Endothelial cell of umbilical vein (primary cell): ENCODE measurements around the gene NQO1.

Source experiments
- EZH2 ChIP-seq: IDR thresholded peaks from 2 replicates; pipeline ENCODE4 v1.6.1; 2012; ENCODE audit warnings: borderline replicate concordance, low read depth, mild to moderate bottlenecking, moderate library complexity, low read length, inconsistent platforms; ENCODE audit not compliant: severe bottlenecking
- FOS ChIP-seq: IDR thresholded peaks from 2 replicates; pipeline ENCODE4 v1.6.1; 2011; ENCODE audit warnings: mild to moderate bottlenecking, low read length, moderate library complexity, borderline replicate concordance; ENCODE audit not compliant: insufficient read depth
- MYC ChIP-seq: IDR thresholded peaks from one replicate; pipeline ENCODE4 v1.6.1; 2011; ENCODE audit warnings: mild to moderate bottlenecking, low read depth, low read length
- POLR2A ChIP-seq: IDR thresholded peaks from 2 replicates; pipeline ENCODE4 v1.6.1; 2012; ENCODE audit warnings: low read depth, mild to moderate bottlenecking, control low read depth, low read length
- POLR2AphosphoS5 ChIP-seq: IDR thresholded peaks from 2 replicates; pipeline ENCODE4 v1.6.1; 2012; ENCODE audit warnings: low read depth, mild to moderate bottlenecking, control low read depth, low read length, moderate library complexity; ENCODE audit not compliant: insufficient read depth
- TF ChIP-seq, protein P1 (sequence below), 2 donors: IDR thresholded peaks; 1 replicate in 1 of 2; 2 replicates in 1 of 2; pipeline ENCODE4 v1.5.1; 2011; ENCODE audit warnings: low read length in 2 of 2, mild to moderate bottlenecking in 2 of 2, moderate library complexity in 2 of 2, control low read depth in 1 of 2, inconsistent platforms in 1 of 2, low read depth in 1 of 2; ENCODE audit not compliant: insufficient read depth in 1 of 2; ENCODE audit errors: extremely low read depth in 1 of 2

DNA sequence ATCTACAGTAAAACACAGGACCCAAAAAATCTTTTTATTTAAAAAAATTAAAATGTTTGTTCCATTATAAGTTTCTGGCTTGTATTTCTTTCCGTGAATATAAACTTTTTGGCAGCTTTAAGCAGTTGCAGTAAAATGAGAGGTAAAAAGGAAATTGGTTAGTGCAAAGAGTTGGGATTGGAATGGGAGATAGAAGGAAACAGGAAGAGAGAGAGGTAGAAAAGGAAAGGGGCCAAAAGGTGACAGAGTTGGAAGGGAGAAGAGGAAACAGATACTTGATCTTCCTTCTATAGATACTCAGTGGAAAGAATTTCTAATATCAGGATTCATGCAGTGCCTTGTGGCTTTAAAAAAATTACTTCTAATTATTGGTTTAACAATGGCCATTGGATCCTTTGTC lies 63.5 kb downstream of the NQO1 start:
- TF ChIP-seq, protein P1, sequence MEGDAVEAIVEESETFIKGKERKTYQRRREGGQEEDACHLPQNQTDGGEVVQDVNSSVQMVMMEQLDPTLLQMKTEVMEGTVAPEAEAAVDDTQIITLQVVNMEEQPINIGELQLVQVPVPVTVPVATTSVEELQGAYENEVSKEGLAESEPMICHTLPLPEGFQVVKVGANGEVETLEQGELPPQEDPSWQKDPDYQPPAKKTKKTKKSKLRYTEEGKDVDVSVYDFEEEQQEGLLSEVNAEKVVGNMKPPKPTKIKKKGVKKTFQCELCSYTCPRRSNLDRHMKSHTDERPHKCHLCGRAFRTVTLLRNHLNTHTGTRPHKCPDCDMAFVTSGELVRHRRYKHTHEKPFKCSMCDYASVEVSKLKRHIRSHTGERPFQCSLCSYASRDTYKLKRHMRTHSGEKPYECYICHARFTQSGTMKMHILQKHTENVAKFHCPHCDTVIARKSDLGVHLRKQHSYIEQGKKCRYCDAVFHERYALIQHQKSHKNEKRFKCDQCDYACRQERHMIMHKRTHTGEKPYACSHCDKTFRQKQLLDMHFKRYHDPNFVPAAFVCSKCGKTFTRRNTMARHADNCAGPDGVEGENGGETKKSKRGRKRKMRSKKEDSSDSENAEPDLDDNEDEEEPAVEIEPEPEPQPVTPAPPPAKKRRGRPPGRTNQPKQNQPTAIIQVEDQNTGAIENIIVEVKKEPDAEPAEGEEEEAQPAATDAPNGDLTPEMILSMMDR (IDR thresholded peaks at IDR 0.05; ENCODE audit: extremely low read depth in 1 of 2, insufficient read depth in 1 of 2, low read depth in 1 of 2, low read length in 2 of 2), result no peak
- no peak for TF ChIP-seq POLR2AphosphoS5
- TF ChIP-seq FOS, result no peak
- no peak for TF ChIP-seq MYC
- TF ChIP-seq EZH2, result no peak
- no peak for TF ChIP-seq POLR2A
